ENCODE results near the gene HTRA1. TPM values are rescaled to one million over a fixed set of nuclear protein-coding genes. Genes with fewer than 3 reads are reported as not detected.

HTRA1 gene
- polyA plus RNA-seq, 3 donors = 0.84 to 4.7 (median 2.2) TPM

DNA sequence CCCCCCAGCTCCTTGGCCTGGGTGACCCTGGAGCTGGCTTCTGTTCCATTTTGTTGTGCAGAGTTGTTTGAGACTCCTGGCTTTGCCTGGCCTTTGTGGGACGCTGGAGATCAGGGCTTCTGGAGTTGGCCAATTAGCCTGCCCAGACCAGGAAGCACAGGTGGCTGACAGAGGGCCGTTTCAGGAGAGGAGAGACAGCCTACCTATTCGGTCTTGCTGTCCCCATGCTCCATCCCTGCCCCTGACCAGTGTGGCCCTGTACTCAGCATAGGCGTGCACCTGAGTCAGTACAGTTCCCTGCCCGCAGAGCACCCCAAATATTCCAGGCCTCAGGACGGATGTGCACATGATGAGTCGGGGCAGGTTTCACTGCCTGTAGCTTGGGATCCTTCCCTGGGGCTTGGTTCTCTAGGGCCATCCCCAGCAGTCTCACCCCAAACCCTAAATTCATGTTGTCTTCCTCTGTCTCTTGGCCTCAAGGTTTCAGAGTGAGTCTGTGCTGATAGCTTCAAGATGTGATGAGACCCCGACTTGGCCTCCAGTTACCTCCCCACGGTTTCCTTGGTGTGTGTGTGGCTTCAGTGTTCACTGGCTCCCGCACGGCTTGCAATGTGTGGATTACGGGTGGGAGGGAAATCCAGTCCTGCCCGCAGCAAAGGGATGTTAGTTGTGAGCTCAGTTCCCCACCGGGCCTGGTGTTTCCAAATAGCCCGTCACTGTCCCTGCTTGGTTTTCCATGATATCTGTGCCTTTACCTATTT, 44.7 kb downstream of the HTRA1 start:
- H3K4me3 ChIP-seq (replicated peaks in 1 of 3; ENCODE audit: low read depth in 2 of 3, low read length in 3 of 3) = no peak overlapping the region
- H2AFZ ChIP-seq (ENCODE audit: insufficient read depth, low read depth, low read length, poor library complexity, severe bottlenecking) = no peak overlapping the region
- H4K20me1 ChIP-seq (ENCODE audit: insufficient read depth, low read length) = no peaks in the 10 kb centered on the region
- H3K4me3 Mint-ChIP-seq = no peak overlapping the region
- 95% methylated on average over 13 of the region's 15 CpGs for WGBS (ENCODE audit: insufficient coverage)
- H3K27me3 ChIP-seq (ENCODE audit: control insufficient read depth in 2 of 2, insufficient read depth in 2 of 2, low read length in 2 of 2) = no peaks in the 10 kb centered on the region
- intact Hi-C loops (cut with micrococcal nuclease) = no loop called here
- TF ChIP-seq, protein P1, sequence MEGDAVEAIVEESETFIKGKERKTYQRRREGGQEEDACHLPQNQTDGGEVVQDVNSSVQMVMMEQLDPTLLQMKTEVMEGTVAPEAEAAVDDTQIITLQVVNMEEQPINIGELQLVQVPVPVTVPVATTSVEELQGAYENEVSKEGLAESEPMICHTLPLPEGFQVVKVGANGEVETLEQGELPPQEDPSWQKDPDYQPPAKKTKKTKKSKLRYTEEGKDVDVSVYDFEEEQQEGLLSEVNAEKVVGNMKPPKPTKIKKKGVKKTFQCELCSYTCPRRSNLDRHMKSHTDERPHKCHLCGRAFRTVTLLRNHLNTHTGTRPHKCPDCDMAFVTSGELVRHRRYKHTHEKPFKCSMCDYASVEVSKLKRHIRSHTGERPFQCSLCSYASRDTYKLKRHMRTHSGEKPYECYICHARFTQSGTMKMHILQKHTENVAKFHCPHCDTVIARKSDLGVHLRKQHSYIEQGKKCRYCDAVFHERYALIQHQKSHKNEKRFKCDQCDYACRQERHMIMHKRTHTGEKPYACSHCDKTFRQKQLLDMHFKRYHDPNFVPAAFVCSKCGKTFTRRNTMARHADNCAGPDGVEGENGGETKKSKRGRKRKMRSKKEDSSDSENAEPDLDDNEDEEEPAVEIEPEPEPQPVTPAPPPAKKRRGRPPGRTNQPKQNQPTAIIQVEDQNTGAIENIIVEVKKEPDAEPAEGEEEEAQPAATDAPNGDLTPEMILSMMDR (IDR thresholded peaks at IDR 0.05) = no peak
- no peaks in the 10 kb centered on the region for H3K9me3 ChIP-seq (replicated peaks in 1 of 2; ENCODE audit: control insufficient read depth in 1 of 2, insufficient read depth in 1 of 2, low read length in 2 of 2)
- H3K4me1 ChIP-seq (ENCODE audit: control insufficient read depth in 1 of 2, insufficient read depth in 2 of 2, low read length in 2 of 2) = no peaks in the 10 kb centered on the region
- peaks cover 0 to 1% (median 0%) of the 10 kb centered on the region in 7 donors for H3K9me3 Mint-ChIP-seq
- no peak overlapping the region for H3K27ac Mint-ChIP-seq
- no peaks in the 10 kb centered on the region for H3K79me2 ChIP-seq (ENCODE audit: insufficient read depth, low read length)
- H3K9ac ChIP-seq (ENCODE audit: insufficient read depth, low read length, poor library complexity, severe bottlenecking) = no peak overlapping the region
- no peaks in the 10 kb centered on the region for H3K4me1 Mint-ChIP-seq
- peaks cover 0 to 9% (median 3%) of the 10 kb centered on the region in 3 donors for H3K27me3 Mint-ChIP-seq (ENCODE audit: low read depth in 3 of 3)
- no peak for DNase-seq
- no peaks in the 10 kb centered on the region for H3K36me3 ChIP-seq (replicated peaks in 1 of 2; ENCODE audit: control insufficient read depth in 1 of 2, insufficient read depth in 2 of 2, low read length in 2 of 2)
- H3K36me3 Mint-ChIP-seq = no peaks in the 10 kb centered on the region
- H3K27ac ChIP-seq (ENCODE audit: low read depth in 1 of 2, low read length in 2 of 2) = no peak overlapping the region
- no peak overlapping the region for H3K4me2 ChIP-seq (replicated peaks; ENCODE audit: extremely low read depth, low read length, poor library complexity, severe bottlenecking)

- Mint-ChIP-seq H3K4me3 (no peak overlapping the region), H3K27me3 (ENCODE audit: low read depth in 3 of 3) (peaks cover 0 to 3% (median 2%) of the 10 kb centered on the region in 3 donors), H3K9me3 (peaks cover 0 to 2% (median 0%) of the 10 kb centered on the region in 7 donors), H3K4me1 (no peaks in the 10 kb centered on the region), H3K27ac (no peak overlapping the region), H3K36me3 (no peaks in the 10 kb centered on the region)
- Histone ChIP-seq H3K9ac (ENCODE audit: insufficient read depth, low read length, poor library complexity, severe bottlenecking) (no peak overlapping the region), H2AFZ (ENCODE audit: insufficient read depth, low read depth, low read length, poor library complexity, severe bottlenecking) (no peak overlapping the region), H4K20me1 (ENCODE audit: insufficient read depth, low read length) (no peaks in the 10 kb centered on the region), H3K79me2 (ENCODE audit: insufficient read depth, low read length) (no peaks in the 10 kb centered on the region), H3K27ac (ENCODE audit: low read depth in 1 of 2, low read length in 2 of 2) (no peak overlapping the region), H3K4me3 (replicated peaks in 1 of 3; ENCODE audit: low read depth in 2 of 3, low read length in 3 of 3) (no peak overlapping the region), H3K4me2 (replicated peaks; ENCODE audit: extremely low read depth, low read length, poor library complexity, severe bottlenecking) (no peak overlapping the region), H3K4me1 (ENCODE audit: control insufficient read depth in 1 of 2, insufficient read depth in 2 of 2, low read length in 2 of 2) (no peaks in the 10 kb centered on the region), H3K9me3 (replicated peaks in 1 of 2; ENCODE audit: control insufficient read depth in 1 of 2, insufficient read depth in 1 of 2, low read length in 2 of 2) (no peaks in the 10 kb centered on the region), H3K27me3 (ENCODE audit: control insufficient read depth in 2 of 2, insufficient read depth in 2 of 2, low read length in 2 of 2) (no peaks in the 10 kb centered on the region), H3K36me3 (replicated peaks in 1 of 2; ENCODE audit: control insufficient read depth in 1 of 2, insufficient read depth in 2 of 2, low read length in 2 of 2) (no peaks in the 10 kb centered on the region)
- intact Hi-C loops (cut with micrococcal nuclease) = no loop called here
- no peak for DNase-seq
- WGBS (ENCODE audit: insufficient coverage) = 91% methylated on average over 1 of the region's 3 CpGs
- TF ChIP-seq, protein P1 (IDR thresholded peaks at IDR 0.05) = no peak
These were observed 46.3 kb downstream of the HTRA1 start for GRCh38 chr10:122507616-122508015.
